GM06990 (cell line): Measurements from ENCODE around the gene DSTN.

Experiments used
- DNase-seq: peaks from one replicate; pipeline ENCODE4 v3.0.0-alpha.2; 2011; ENCODE audit not compliant: insufficient read length; ENCODE audit errors: extremely low read depth
- H3K27me3 ChIP-seq: replicated peaks from 2 replicates; pipeline ENCODE4 v1.6.0; 2011; ENCODE audit warnings: low read length; ENCODE audit not compliant: control insufficient read depth, insufficient read depth
- H3K36me3 ChIP-seq: 2 replicates; pipeline ENCODE4 v1.5.1; 2011; ENCODE audit warnings: low read length; ENCODE audit not compliant: control insufficient read depth, insufficient read depth
- H3K4me3 ChIP-seq: replicated peaks from 2 replicates; pipeline ENCODE4 v1.5.1; 2011; ENCODE audit warnings: low read depth, mild to moderate bottlenecking, control low read depth, low read length
- CTCF ChIP-seq: IDR thresholded peaks from 2 replicates; pipeline ENCODE4 v1.5.1; 2011; ENCODE audit warnings: low read length, control low read depth, mild to moderate bottlenecking, inconsistent platforms; ENCODE audit not compliant: insufficient read depth, poor library complexity, severe bottlenecking

DSTN gene

DNA sequence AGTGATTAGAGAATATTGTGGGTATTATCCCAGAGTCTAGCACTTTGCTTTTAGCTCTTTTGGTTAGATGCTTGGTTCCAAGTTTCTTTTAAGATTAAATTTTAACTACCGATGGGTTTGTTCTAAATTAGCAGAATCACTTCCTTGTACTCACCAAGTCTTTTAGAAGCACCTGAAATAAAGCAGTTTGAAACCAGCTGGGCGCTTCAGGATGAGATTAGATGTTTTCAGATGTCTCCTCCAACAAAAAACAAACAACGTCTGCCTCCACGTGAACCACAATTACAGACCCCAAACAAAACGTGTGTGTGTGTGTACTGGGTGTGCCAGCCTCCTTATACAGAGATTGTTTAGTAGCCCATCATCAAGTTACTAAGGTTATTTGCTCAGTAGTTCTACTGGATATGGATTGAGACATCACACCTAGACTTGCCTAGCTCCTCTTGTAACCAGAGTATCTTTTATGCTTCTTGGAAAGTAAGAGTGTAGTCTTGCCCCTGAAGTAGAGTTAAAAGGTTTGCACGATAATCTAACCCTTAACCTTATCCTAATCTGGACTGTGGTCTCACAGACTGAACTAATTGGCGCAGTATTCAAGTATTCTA, 2.3 kb downstream of the DSTN start:
- no peaks in the 10 kb centered on the region for H3K27me3 ChIP-seq
- H3K4me3 ChIP-seq: no peak overlapping the region
- no peak for TF ChIP-seq CTCF
- no peaks in the 10 kb centered on the region for H3K36me3 ChIP-seq
- DNase-seq: no peak

GRCh38 chr20:17573463-17573862, 3.6 kb downstream of the DSTN start:
- Histone ChIP-seq H3K4me3 (no peak overlapping the region), H3K36me3 (no peaks in the 10 kb centered on the region), H3K27me3 (no peaks in the 10 kb centered on the region)
- no peak for DNase-seq
- TF ChIP-seq CTCF: no peak

DNA sequence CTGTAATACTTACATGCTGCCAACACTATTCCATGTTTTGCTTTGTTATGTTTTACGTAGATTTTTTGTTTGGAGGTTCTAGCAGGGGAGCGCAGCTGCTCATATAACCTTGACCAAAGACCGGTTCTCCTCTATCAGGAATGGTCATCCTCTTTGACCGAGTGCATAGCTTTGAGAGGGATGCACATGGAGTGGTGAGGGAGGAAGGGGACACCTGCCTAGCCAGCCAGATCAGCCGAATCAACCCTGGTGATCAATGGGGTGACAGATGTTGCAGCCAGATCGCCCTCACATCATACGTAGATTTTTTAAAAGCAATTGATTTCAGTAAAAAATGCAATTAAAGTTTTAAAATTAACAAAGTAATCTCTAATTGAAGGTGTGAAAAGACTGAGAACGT, 6.3 kb downstream of the DSTN start:
- H3K4me3 ChIP-seq: no peak overlapping the region
- H3K27me3 ChIP-seq: no peaks in the 10 kb centered on the region
- no peak for DNase-seq
- TF ChIP-seq CTCF: no peak
- no peaks in the 10 kb centered on the region for H3K36me3 ChIP-seq

- no peak for DNase-seq
- TF ChIP-seq CTCF: no peak
- no peaks in the 10 kb centered on the region for H3K36me3 ChIP-seq
- H3K4me3 ChIP-seq: no peak overlapping the region
- no peaks in the 10 kb centered on the region for H3K27me3 ChIP-seq
Observed at GRCh38 chr20:17579369-17580039, 9.6 kb downstream of the DSTN start.

- H3K27me3 ChIP-seq: no peaks in the 10 kb centered on the region
- DNase-seq: no peak
- no peak for TF ChIP-seq CTCF
- H3K36me3 ChIP-seq: no peaks in the 10 kb centered on the region
- no peak overlapping the region for H3K4me3 ChIP-seq
Observed at GRCh38 chr20:17580895-17581294, 11.0 kb downstream of the DSTN start.
